Heart right ventricle (tissue), 16 donors: ENCODE data around the gene HINT2. TPM values are rescaled to one million over a fixed set of nuclear protein-coding genes. Genes with fewer than 3 reads are reported as not detected.

Source experiments
- ATAC-seq, 8 donors: fragments of 200-7000 bp; cut with Tn5 transposase; one replicate each; pipeline ENCODE4 v1.9.1; 2020; ENCODE audit warnings: mild to moderate bottlenecking in 8 of 8, moderate library complexity in 8 of 8, moderate number of reproducible peaks in 1 of 8
- DNase-seq, 2 donors: peaks; one replicate each; pipeline ENCODE4 v3.0.0-alpha.2; 2020
- H3K27ac ChIP-seq, 10 donors: fragments of 200-600 bp; sonication (generic) in 2 of 10; one replicate each; pipeline versions ENCODE4 v1.5.0 to v1.8.0; 2020 to 2022; ENCODE audit warnings: mild to moderate bottlenecking in 3 of 10
- H3K27me3 ChIP-seq, 7 donors: fragments of 200-600 bp; one replicate each; pipeline ENCODE4 v1.8.0; 2021 to 2022; ENCODE audit warnings: mild to moderate bottlenecking in 2 of 7
- H3K36me3 ChIP-seq, 9 donors: fragments of 200-600 bp; sonication (generic) in 1 of 9; one replicate each; pipeline versions ENCODE4 v1.5.0 to v1.8.0; 2020 to 2022; ENCODE audit warnings: mild to moderate bottlenecking in 2 of 9
- H3K4me1 ChIP-seq, 9 donors: fragments of 200-600 bp; sonication (generic) in 1 of 9; one replicate each; pipeline versions ENCODE4 v1.5.0 to v1.8.0; 2020 to 2022; ENCODE audit warnings: mild to moderate bottlenecking in 4 of 9
- H3K4me3 ChIP-seq, 10 donors: fragments of 200-600 bp; sonication (generic) in 2 of 10; one replicate each; pipeline versions ENCODE4 v1.5.0 to v1.8.0; 2020 to 2022; ENCODE audit warnings: mild to moderate bottlenecking in 7 of 10, moderate library complexity in 2 of 10
- H3K9me3 ChIP-seq, 11 donors: fragments of 200-600 bp in 10 of 11; sonication (generic) in 2 of 11; one replicate each; pipeline versions ENCODE4 v1.5.0 to v1.8.0; 2013 to 2022; ENCODE audit warnings: mild to moderate bottlenecking in 2 of 11, control low read depth in 1 of 11, moderate library complexity in 1 of 11
- CTCF ChIP-seq, 9 donors: fragments of 200-600 bp; sonication (generic) in 2 of 9; IDR thresholded peaks; one replicate each; pipeline versions ENCODE4 v1.5.0 to v1.8.0; 2021 to 2022; ENCODE audit warnings: antibody characterized with exemption in 9 of 9, mild to moderate bottlenecking in 5 of 9, moderate library complexity in 1 of 9
- WGBS, 2 donors: extraction: QIAGEN DNeasy Blood & Tissue Kit; methylation state at CpG; one replicate each; pipeline ENCODE4 v1.1.7; 2013; ENCODE audit warnings: inconsistent platforms in 1 of 2; 5-methylcytosine and 5-hydroxymethylcytosine counted together
- intact Hi-C, 10 donors: fragments of 100-400 bp; cut with DNase I; formaldehyde crosslinking; loops; one replicate each; pipeline versions ENCODE4 v1.11.1 to v1.14.2; 2022
- polyA plus RNA-seq, 2 donors: library from polyadenylated mRNA; stranded (reverse); fragments of 200-250 nt; gene quantifications; one replicate each; pipeline ENCODE4 v1.2.3, GENCODE V29; 2013
- total RNA-seq, 10 donors: library from RNA; stranded (reverse); fragmentation: NEBNext Ultra II Directional in 3 of 10; extraction: Animal tissue kit (Norgen Biotek cat#: 25700) in 3 of 10; gene quantifications; one replicate each; pipeline versions ENCODE4 v1.2.1 to v1.2.4, GENCODE V29; 2021 to 2023
- donor health status: Arrhythmogenic right ventricular cardiomyopathy.
- donor health status: ischemic (EF 13 %, LVEDD 7.1; RV severe dilation, severe dysfunction).
- donor health status: healthy with polysubstance abuse.
- donor health status: DM: no; HTN: yes; CAD: no.
- donor health status: DM: no; HTN: no; CAD: no.
- donor health status: ischemic (EF 25% LVEDD 6.9; RV normal size, moderate dysfunction).
- donor health status: ischemic (EF 25% LVEDD 5.7; RV mildly dilated, moderate dysfunction).
- donor health status: healthy.
- donor health status: DM: yes; HTN: yes; CAD: no.
- donor health status: Ischemic cardiomyopathy.
- donor health status: ischemic (EF 35%, LVEDD 5.7; RV mildly dilated, moderate dysfunction).
- donor health status: nonischemic (EF 11% LVEDD 7.7; RV severe dilation, severe dysfunction).
- donor health status: DM: yes; HTN: yes; CAD: no.
- donor health status: PGD.
- donor health status: ischemic (EF 29% LVEDD 5.4; RV normal size, mild dysfunction).
- donor health status: nonischemic (EF 23%, LVEDD 6.1; RV moderate dilation, normal function).

HINT2 gene
- total and polyA plus RNA-seq, 12 donors = 56.8 to 120 (median 76.7) TPM

GRCh38 chr9:35800530-35800929, 14.3 kb downstream of the HINT2 start:
- H3K36me3 ChIP-seq = peaks cover 0 to 55% (median 7%) of the 10 kb centered on the region in 9 donors
- TF ChIP-seq CTCF (IDR thresholded peaks at IDR 0.05) = no peak
- intact Hi-C loops = no loop called here

GRCh38 chr9:35798658-35799374, 16.0 kb downstream of the HINT2 start:
- Histone ChIP-seq H3K36me3 (peaks cover 0 to 43% (median 4%) of the 10 kb centered on the region in 9 donors), H3K27me3 (no peaks in the 10 kb centered on the region), H3K4me1 (peaks cover 0 to 16% (median 8%) of the 10 kb centered on the region in 9 donors), H3K27ac (no peak overlapping the region), H3K9me3 (no peaks in the 10 kb centered on the region), H3K4me3 (no peak overlapping the region)
- DNase-seq (no peak), ATAC-seq (peak in 1 of 8 donors; percentile 30)
- 90 to 96% methylated on average over 4 of the region's 4 CpGs for WGBS, 2 donors
- intact Hi-C loops = loop anchor here in 1 of 10 donors (10.0 kb wide), 1 partner anchor 226 kb away; no protein-coding TSS in a partner anchor
- TF ChIP-seq CTCF (IDR thresholded peaks at IDR 0.05) = no peak

More at GRCh38 chr9:35800530-35800929, 14.3 kb downstream of the HINT2 start:
- 89 to 90% methylated on average over 7 of the region's 7 CpGs for WGBS, 2 donors
- H3K4me3 ChIP-seq = no peak overlapping the region
- H3K27ac ChIP-seq = no peak overlapping the region
- no peak for DNase-seq
- no peak for ATAC-seq
- no peaks in the 10 kb centered on the region for H3K9me3 ChIP-seq
- peaks cover 0 to under 1% (median 0%) of the 10 kb centered on the region in 9 donors for H3K4me1 ChIP-seq
- no peaks in the 10 kb centered on the region for H3K27me3 ChIP-seq

- no peaks in the 10 kb centered on the region for H3K9me3 ChIP-seq
- WGBS, 2 donors = 85 to 92% methylated on average over 6 of the region's 6 CpGs
- no peak overlapping the region for H3K4me3 ChIP-seq
- H3K27ac ChIP-seq = no peak overlapping the region
- peaks cover 7 to 29% (median 21%) of the 10 kb centered on the region in 9 donors for H3K4me1 ChIP-seq
- TF ChIP-seq CTCF (IDR thresholded peaks at IDR 0.05) = no peak
- no peaks in the 10 kb centered on the region for H3K27me3 ChIP-seq
- intact Hi-C loops = loop anchor here in 1 of 10 donors (10.0 kb wide), 1 partner anchor 227 kb away; no protein-coding TSS in a partner anchor
- peaks cover 0 to 31% (median 4%) of the 10 kb centered on the region in 9 donors for H3K36me3 ChIP-seq
- no peak for ATAC-seq
- no peak for DNase-seq
Measured at GRCh38 chr9:35797311-35798109, 17.3 kb downstream of the HINT2 start.

- ATAC-seq = no peak
Measured at GRCh38 chr9:35795695-35796094, 19.1 kb downstream of the HINT2 start.

More at GRCh38 chr9:35795695-35796094, 19.1 kb downstream of the HINT2 start:
- H3K4me1 ChIP-seq = peaks cover 15 to 43% (median 29%) of the 10 kb centered on the region in 9 donors
- peaks cover 0 to 13% (median 0%) of the 10 kb centered on the region in 9 donors for H3K36me3 ChIP-seq
- intact Hi-C loops = loop anchor here in 1 of 10 donors (10.0 kb wide), 1 partner anchor 229 kb away; no protein-coding TSS in a partner anchor
- DNase-seq = no peak
- H3K4me3 ChIP-seq = no peak overlapping the region
- no peaks in the 10 kb centered on the region for H3K9me3 ChIP-seq
- no peak for TF ChIP-seq CTCF (IDR thresholded peaks at IDR 0.05)
- peaks cover 0 to 5% (median 0%) of the 10 kb centered on the region in 7 donors for H3K27me3 ChIP-seq
- no peak overlapping the region for H3K27ac ChIP-seq
